OCI-LY3 (cell line): ENCODE measurements around the gene GAGE10.

ENCODE experiments used
- EZH2phosphoT487 ChIP-seq: fragments of 200-600 bp; shearing (Covaris generic); IDR thresholded peaks from 2 replicates; pipeline ENCODE4 v1.6.1; 2018; ENCODE audit warnings: antibody characterized with exemption, mixed run types, low read depth
- TF ChIP-seq, protein P1 (sequence below): fragments of 200-600, 300-600 bp; sonication (generic); IDR thresholded peaks from 2 replicates; pipeline ENCODE4 v1.5.1; 2014; ENCODE audit warnings: antibody characterized with exemption, low read length, low read depth

DNA sequence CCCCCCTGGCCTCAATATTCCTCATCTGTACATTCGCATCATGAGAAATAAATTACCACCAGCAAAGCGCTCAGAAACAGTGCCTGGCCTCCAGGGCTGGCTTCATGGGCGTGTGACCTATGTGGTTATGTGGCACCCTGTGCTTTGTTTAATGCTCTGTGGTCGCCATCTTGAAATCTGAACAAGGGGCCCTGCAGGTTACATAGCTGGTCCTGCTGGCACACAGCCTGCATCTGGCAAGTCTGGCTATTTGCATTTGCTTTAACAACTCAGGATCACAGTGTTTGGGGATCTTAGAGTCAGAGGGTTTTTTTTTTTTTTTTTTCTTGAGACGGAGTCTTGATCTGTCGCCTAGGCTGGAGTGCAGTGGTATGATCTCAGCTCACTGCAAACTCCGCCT, 48.8 kb upstream of the GAGE10 start:
- TF ChIP-seq, protein P1, sequence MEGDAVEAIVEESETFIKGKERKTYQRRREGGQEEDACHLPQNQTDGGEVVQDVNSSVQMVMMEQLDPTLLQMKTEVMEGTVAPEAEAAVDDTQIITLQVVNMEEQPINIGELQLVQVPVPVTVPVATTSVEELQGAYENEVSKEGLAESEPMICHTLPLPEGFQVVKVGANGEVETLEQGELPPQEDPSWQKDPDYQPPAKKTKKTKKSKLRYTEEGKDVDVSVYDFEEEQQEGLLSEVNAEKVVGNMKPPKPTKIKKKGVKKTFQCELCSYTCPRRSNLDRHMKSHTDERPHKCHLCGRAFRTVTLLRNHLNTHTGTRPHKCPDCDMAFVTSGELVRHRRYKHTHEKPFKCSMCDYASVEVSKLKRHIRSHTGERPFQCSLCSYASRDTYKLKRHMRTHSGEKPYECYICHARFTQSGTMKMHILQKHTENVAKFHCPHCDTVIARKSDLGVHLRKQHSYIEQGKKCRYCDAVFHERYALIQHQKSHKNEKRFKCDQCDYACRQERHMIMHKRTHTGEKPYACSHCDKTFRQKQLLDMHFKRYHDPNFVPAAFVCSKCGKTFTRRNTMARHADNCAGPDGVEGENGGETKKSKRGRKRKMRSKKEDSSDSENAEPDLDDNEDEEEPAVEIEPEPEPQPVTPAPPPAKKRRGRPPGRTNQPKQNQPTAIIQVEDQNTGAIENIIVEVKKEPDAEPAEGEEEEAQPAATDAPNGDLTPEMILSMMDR: no peak
- TF ChIP-seq EZH2phosphoT487: no peak
